GM12801 (cell line): ENCODE measurements around the gene FAM117A.

Experiments used
- CTCF ChIP-seq: IDR thresholded peaks from one replicate; pipeline ENCODE4 v1.5.1; 2011; ENCODE audit warnings: control low read depth; ENCODE audit not compliant: insufficient read length; ENCODE audit errors: extremely low read depth

Gene FAM117A

GRCh38 chr17:49723423-49723822 is 40.5 kb downstream of the FAM117A start:
- TF ChIP-seq CTCF, result no peak

- TF ChIP-seq CTCF, result no peak
Observed at GRCh38 chr17:49722066-49722465, 41.9 kb downstream of the FAM117A start.

- TF ChIP-seq CTCF, result no peak
Observed at GRCh38 chr17:49717371-49717861, 46.5 kb downstream of the FAM117A start.

- no peak for TF ChIP-seq CTCF
Observed at GRCh38 chr17:49716668-49717364, 47.1 kb downstream of the FAM117A start.

- TF ChIP-seq CTCF, result no peak
Observed at GRCh38 chr17:49715717-49716279, 48.1 kb downstream of the FAM117A start.

GRCh38 chr17:49715216-49715615 is 48.7 kb downstream of the FAM117A start:
- TF ChIP-seq CTCF, result no peak

- TF ChIP-seq CTCF, result no peak
Observed at GRCh38 chr17:49708515-49709183, 55.3 kb downstream of the FAM117A start.
